Fibroblast of lung (primary cell): Measurements from ENCODE around the gene KTN1. TPM values are rescaled to one million over a fixed set of nuclear protein-coding genes. Genes with fewer than 3 reads are reported as not detected.

Experiments
- DNase-seq, 2 donors: peaks; one replicate each; pipeline versions ENCODE4 v3.0.0 to v3.0.0-alpha.2; 2010; ENCODE audit warnings: low read depth in 2 of 2
- H2AFZ ChIP-seq: 2 replicates; pipeline ENCODE4 v1.5.1; 2012; ENCODE audit warnings: low read length, control low read depth, inconsistent platforms
- H3K27ac ChIP-seq: 2 replicates; pipeline ENCODE4 v1.5.1; 2011; ENCODE audit warnings: low read length, control low read depth; ENCODE audit not compliant: insufficient read depth
- H3K27me3 ChIP-seq: 2 replicates; pipeline ENCODE4 v1.5.1; 2011; ENCODE audit warnings: mild to moderate bottlenecking, low read length; ENCODE audit not compliant: control insufficient read depth, insufficient read depth
- H3K36me3 ChIP-seq: 2 replicates; pipeline ENCODE4 v1.5.1; 2011; ENCODE audit warnings: low read length; ENCODE audit not compliant: control insufficient read depth, insufficient read depth
- H3K4me1 ChIP-seq: 2 replicates; pipeline ENCODE4 v1.5.1; 2011; ENCODE audit warnings: low read length; ENCODE audit not compliant: control insufficient read depth, insufficient read depth; ENCODE audit errors: extremely low read depth
- H3K4me2 ChIP-seq: 2 replicates; pipeline ENCODE4 v1.5.1; 2011; ENCODE audit warnings: low read length, control low read depth; ENCODE audit not compliant: insufficient read depth; ENCODE audit errors: extremely low read depth
- H3K4me3 ChIP-seq, 4 experiments: fragments of 200-600 bp in 1 of 4; sonication (generic) in 1 of 4; replicated peaks in 1 of 4; 2 replicates each; pipeline ENCODE4 v1.5.1; 2011 to 2016; ENCODE audit warnings: low read length in 4 of 4, low read depth in 3 of 4, mild to moderate bottlenecking in 3 of 4, control low read depth in 2 of 4, inconsistent platforms in 1 of 4, mixed read lengths in 1 of 4; ENCODE audit not compliant: insufficient read depth in 1 of 4; ENCODE audit errors: control extremely low read depth in 1 of 4
- H3K79me2 ChIP-seq: 2 replicates; pipeline ENCODE4 v1.5.1; 2012; ENCODE audit warnings: mild to moderate bottlenecking, low read length, inconsistent platforms; ENCODE audit not compliant: control insufficient read depth, insufficient read depth
- H3K9ac ChIP-seq: 2 replicates; pipeline ENCODE4 v1.5.1; 2011; ENCODE audit warnings: mild to moderate bottlenecking, low read length, control low read depth; ENCODE audit not compliant: insufficient read depth
- H3K9me3 ChIP-seq: 2 replicates; pipeline ENCODE4 v1.5.1; 2012; ENCODE audit warnings: low read depth, low read length; ENCODE audit not compliant: control insufficient read depth, insufficient read depth
- H4K20me1 ChIP-seq: 2 replicates; pipeline ENCODE4 v1.5.1; 2011; ENCODE audit warnings: low read length; ENCODE audit not compliant: control insufficient read depth, insufficient read depth; ENCODE audit errors: extremely low read depth
- CTCF ChIP-seq, 2 donors: IDR thresholded peaks in 1 of 2; conservative IDR thresholded peaks in 1 of 2; 1 replicate in 1 of 2; 2 replicates in 1 of 2; pipeline ENCODE4 v1.5.1; 2011 to 2012; ENCODE audit warnings: low read length in 2 of 2, control low read depth in 1 of 2, inconsistent platforms in 1 of 2, low read depth in 1 of 2, mild to moderate bottlenecking in 1 of 2
- EZH2 ChIP-seq: IDR thresholded peaks from 2 replicates; pipeline ENCODE4 v1.5.1; 2012; ENCODE audit warnings: low read length, control low read depth, mild to moderate bottlenecking; ENCODE audit errors: missing control alignments
- polyA plus RNA-seq, 2 donors: library from polyadenylated mRNA; depleted of rRNA in 1 of 2; stranded (reverse) in 1 of 2; unstranded in 1 of 2; fragments of >200 nt; gene quantifications; 2 replicates each; pipeline ENCODE4 v1.2.1, GENCODE V29; 2011 to 2012; ENCODE audit warnings: missing spikeins in 1 of 2
- total RNA-seq: library from RNA; depleted of rRNA; stranded (reverse); fragments of >200 nt; gene quantifications from 2 replicates; pipeline ENCODE4 v1.2.1, GENCODE V29; 2014

The KTN1 gene
- total and polyA plus RNA-seq, 2 donors (not counting 1 experiment from before 2014, with no cell fraction given): 126 to 164 TPM

DNA sequence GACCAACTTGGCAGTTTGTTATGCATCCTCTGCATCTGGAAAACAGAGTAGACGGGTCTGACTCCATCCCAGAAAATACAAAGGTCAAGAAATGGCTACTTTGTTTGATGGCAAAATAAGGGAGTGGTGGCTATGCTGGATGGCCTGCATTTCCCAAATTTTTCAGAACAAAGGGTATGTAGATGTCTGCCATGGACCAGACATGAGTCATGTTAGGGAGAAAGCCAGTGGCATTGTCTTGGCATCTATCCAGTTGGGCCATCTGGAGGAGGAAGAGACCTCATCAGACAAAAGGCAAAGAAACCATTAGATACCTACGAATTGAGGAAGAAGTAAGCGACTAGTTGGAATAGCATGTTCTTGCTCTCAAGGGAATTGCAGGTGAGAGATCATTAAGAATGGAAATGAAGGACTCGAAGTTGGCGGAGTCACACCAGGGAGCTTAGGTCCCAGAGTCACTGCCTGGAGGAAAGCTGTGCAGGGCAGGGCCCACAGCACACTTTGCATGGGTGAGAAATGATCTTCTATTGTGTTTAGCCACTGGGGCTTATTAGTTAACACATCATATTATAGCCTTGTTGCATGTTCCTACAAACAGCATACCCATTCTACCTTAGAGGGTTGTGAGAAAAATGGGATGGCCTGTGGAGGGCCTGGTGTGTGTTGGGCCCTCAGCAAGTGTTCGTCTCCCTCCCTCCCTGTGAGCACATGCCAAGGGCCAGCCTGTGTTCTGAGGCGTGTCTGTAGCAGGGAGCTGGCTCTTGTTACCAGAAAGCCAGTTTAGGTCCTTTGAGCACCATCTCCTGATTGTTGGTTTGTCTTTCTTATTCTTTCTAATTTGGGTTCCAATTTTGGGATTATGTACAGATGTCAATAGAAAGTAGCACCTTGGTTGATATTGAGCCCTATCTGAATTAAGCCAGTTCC, 119.4 kb downstream of the KTN1 start:
- peak; percentile 31 to 86 for DNase-seq
- H3K27ac ChIP-seq: no peak overlapping the region
- no peaks in the 10 kb centered on the region for H3K27me3 ChIP-seq
- H3K4me3 ChIP-seq: no peak overlapping the region
- H2AFZ ChIP-seq: no peak overlapping the region
- no peak overlapping the region for H3K4me2 ChIP-seq
- no peak overlapping the region for H3K9ac ChIP-seq
- no peak for TF ChIP-seq CTCF (conservative IDR thresholded peaks at IDR 0.05 in 1 of 2, IDR thresholded peaks at IDR 0.05 in 1 of 2; ENCODE audit: low read depth in 1 of 2, low read length in 2 of 2)
- no peaks in the 10 kb centered on the region for H3K4me1 ChIP-seq
- no peaks in the 10 kb centered on the region for H3K9me3 ChIP-seq
- no peaks in the 10 kb centered on the region for H3K79me2 ChIP-seq
- no peaks in the 10 kb centered on the region for H3K36me3 ChIP-seq
- no peaks in the 10 kb centered on the region for H4K20me1 ChIP-seq

- Histone ChIP-seq H3K27ac (no peak overlapping the region), H2AFZ (no peak overlapping the region), H3K79me2 (no peaks in the 10 kb centered on the region), H3K27me3 (no peaks in the 10 kb centered on the region), H3K9ac (no peak overlapping the region), H3K4me2 (no peak overlapping the region), H3K9me3 (no peaks in the 10 kb centered on the region), H3K4me3 (no peak overlapping the region), H3K36me3 (no peaks in the 10 kb centered on the region), H3K4me1 (no peaks in the 10 kb centered on the region), H4K20me1 (no peaks in the 10 kb centered on the region)
- TF ChIP-seq EZH2 (no peak), CTCF (conservative IDR thresholded peaks at IDR 0.05 in 1 of 2, IDR thresholded peaks at IDR 0.05 in 1 of 2; ENCODE audit: low read depth in 1 of 2, low read length in 2 of 2) (no peak)
- DNase-seq: peak; percentile 5 to 82
Measured at GRCh38 chr14:55701638-55702037, 121.6 kb downstream of the KTN1 start.

- Histone ChIP-seq H3K27me3 (no peaks in the 10 kb centered on the region), H4K20me1 (no peaks in the 10 kb centered on the region), H3K4me2 (no peak overlapping the region), H3K9me3 (no peaks in the 10 kb centered on the region), H3K9ac (no peak overlapping the region), H3K27ac (no peak overlapping the region), H3K4me1 (peaks cover 2% of the 10 kb centered on the region), H2AFZ (no peak overlapping the region), H3K79me2 (no peaks in the 10 kb centered on the region), H3K36me3 (no peaks in the 10 kb centered on the region), H3K4me3 (no peak overlapping the region)
- DNase-seq: no peak
- no peak for TF ChIP-seq CTCF (conservative IDR thresholded peaks at IDR 0.05 in 1 of 2, IDR thresholded peaks at IDR 0.05 in 1 of 2; ENCODE audit: low read depth in 1 of 2, low read length in 2 of 2)
- no peak for TF ChIP-seq EZH2
Measured at GRCh38 chr14:55702511-55702910, 122.5 kb downstream of the KTN1 start.
